Lower leg skin (tissue), 3 donors: ENCODE data around the gene ATP13A4.

Experiments
- POLR2A ChIP-seq, 2 donors: fragments of 450-650 bp; IDR thresholded peaks; one replicate each; pipeline ENCODE4 v1.6.1; 2016 to 2017; ENCODE audit warnings: antibody characterized with exemption in 2 of 2, mild to moderate bottlenecking in 1 of 2, moderate library complexity in 1 of 2
- TF ChIP-seq, protein P1 (sequence below), 3 donors: fragments of 450-650 bp; IDR thresholded peaks; one replicate each; pipeline ENCODE4 v1.5.1; 2016; ENCODE audit warnings: antibody characterized with exemption in 3 of 3, mild to moderate bottlenecking in 3 of 3, moderate library complexity in 2 of 3

DNA sequence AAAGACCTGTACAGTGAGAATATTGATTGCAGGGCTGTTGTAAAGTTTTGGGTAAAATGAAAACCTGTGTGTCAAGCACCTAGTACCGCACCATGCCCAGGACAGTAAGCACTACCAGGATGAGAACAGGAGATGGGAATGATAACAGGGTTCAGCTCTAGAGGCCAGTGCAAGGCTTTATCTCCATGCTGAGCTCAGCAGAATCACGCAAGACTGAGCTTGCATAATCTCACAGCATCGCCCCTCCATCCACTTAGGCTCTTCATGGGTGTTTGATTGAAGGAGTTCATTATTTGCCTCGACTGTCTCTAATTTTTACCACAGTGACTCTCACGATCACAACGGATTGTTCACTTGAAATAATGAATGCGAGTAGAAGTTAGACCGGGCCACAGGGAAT, 179.1 kb downstream of the ATP13A4 start:
- TF ChIP-seq, protein P1, sequence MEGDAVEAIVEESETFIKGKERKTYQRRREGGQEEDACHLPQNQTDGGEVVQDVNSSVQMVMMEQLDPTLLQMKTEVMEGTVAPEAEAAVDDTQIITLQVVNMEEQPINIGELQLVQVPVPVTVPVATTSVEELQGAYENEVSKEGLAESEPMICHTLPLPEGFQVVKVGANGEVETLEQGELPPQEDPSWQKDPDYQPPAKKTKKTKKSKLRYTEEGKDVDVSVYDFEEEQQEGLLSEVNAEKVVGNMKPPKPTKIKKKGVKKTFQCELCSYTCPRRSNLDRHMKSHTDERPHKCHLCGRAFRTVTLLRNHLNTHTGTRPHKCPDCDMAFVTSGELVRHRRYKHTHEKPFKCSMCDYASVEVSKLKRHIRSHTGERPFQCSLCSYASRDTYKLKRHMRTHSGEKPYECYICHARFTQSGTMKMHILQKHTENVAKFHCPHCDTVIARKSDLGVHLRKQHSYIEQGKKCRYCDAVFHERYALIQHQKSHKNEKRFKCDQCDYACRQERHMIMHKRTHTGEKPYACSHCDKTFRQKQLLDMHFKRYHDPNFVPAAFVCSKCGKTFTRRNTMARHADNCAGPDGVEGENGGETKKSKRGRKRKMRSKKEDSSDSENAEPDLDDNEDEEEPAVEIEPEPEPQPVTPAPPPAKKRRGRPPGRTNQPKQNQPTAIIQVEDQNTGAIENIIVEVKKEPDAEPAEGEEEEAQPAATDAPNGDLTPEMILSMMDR (IDR thresholded peaks at IDR 0.05) = no peak
- TF ChIP-seq POLR2A (IDR thresholded peaks at IDR 0.05) = no peak
